Adrenal gland (tissue), 19 donors: Measurements from ENCODE around the gene AURKB. TPM values are rescaled to one million over a fixed set of nuclear protein-coding genes. Genes with fewer than 3 reads are reported as not detected.

ENCODE experiments used
- DNase-seq, 7 donors: peaks; one replicate each; pipeline ENCODE4 v3.0.0-alpha.2; 2019 to 2020
- H3K27ac ChIP-seq, 5 donors: fragments of 200-600 bp; sonication (generic) in 4 of 5; 1 replicate in 3 of 5; 2 replicates in 2 of 5; pipeline versions ENCODE4 v1.5.1 to v1.8.0; 2016 to 2020; ENCODE audit warnings: mild to moderate bottlenecking in 1 of 5
- H3K27me3 ChIP-seq: fragments of 200-600 bp; 2 replicates; pipeline ENCODE4 v1.8.0; 2021
- H3K36me3 ChIP-seq, 2 donors: fragments of 200-600 bp; replicated peaks in 1 of 2; 1 replicate in 1 of 2; 2 replicates in 1 of 2; pipeline versions ENCODE4 v1.5.1 to v1.8.0; 2018 to 2022
- H3K4me1 ChIP-seq, 2 donors: fragments of 200-600 bp; replicated peaks in 1 of 2; 1 replicate in 1 of 2; 2 replicates in 1 of 2; pipeline versions ENCODE4 v1.5.1 to v1.8.0; 2018 to 2021
- H3K4me3 ChIP-seq, 4 donors: fragments of 200-600 bp; sonication (generic) in 3 of 4; one replicate each; pipeline ENCODE4 v1.5.1; 2016 to 2018
- H3K9me3 ChIP-seq, 3 donors: fragments of 200-600 bp; sonication (generic) in 1 of 3; replicated peaks in 1 of 3; 1 replicate in 2 of 3; 2 replicates in 1 of 3; pipeline versions ENCODE4 v1.5.1 to v1.8.0; 2016 to 2021
- POLR2A ChIP-seq, 2 donors: fragments of 450-650 bp; IDR thresholded peaks; one replicate each; pipeline ENCODE4 v1.6.1; 2017; ENCODE audit warnings: antibody characterized with exemption in 2 of 2, mild to moderate bottlenecking in 2 of 2, moderate library complexity in 1 of 2
- WGBS, 4 donors: extraction: QIAGEN DNeasy Blood & Tissue Kit in 2 of 4; methylation state at CpG; one replicate each; pipeline versions ENCODE4 v1.1.5 to v1.1.7; 2013 to 2017; 5-methylcytosine and 5-hydroxymethylcytosine counted together
- intact Hi-C, 2 donors: fragments of 100-400 bp; cut with DNase I; formaldehyde crosslinking; loops; one replicate each; pipeline versions ENCODE4 v1.14.1 to v1.15.0; 2022 to 2023
- long read RNA-seq, 10 donors: library from polyadenylated mRNA in 3 of 10; unstranded in 2 of 10; stranded (forward) in 1 of 10; transcript quantifications; one replicate each; pipeline ENCODE4 v2.0.0 and lab custom pipeline, GENCODE V29; 2021 to 2026
- polyA plus RNA-seq, 3 donors: library from polyadenylated mRNA; stranded (reverse); fragments of 200-250 nt in 2 of 3; fragments of 350-450 nt in 1 of 3; fragmentation: Illumina TruSeq in 1 of 3; extraction: RNeasy Lipid Tissue Mini Kit (QIAGEN cat#74804) in 1 of 3; gene quantifications; one replicate each; pipeline ENCODE4 v1.2.3, GENCODE V29; 2013 to 2014
- total RNA-seq, 9 donors: library from RNA; depleted of rRNA in 4 of 9; stranded (reverse); fragments of >200 nt in 4 of 9; fragments of 120-200 nt in 1 of 9; fragmentation: NEBNext Ultra II Directional in 1 of 9; extraction: Animal tissue kit (Norgen Biotek cat#: 25700) in 1 of 9; gene quantifications; one replicate each; pipeline versions ENCODE4 v1.1.0 to v1.2.4, GENCODE V29; 2013 to 2023
- TF ChIP-seq, protein P1 (sequence below), 6 experiments: fragments of 450-650 bp in 4 of 6; fragments of 200-600 bp in 2 of 6; sonication (generic) in 1 of 6; IDR thresholded peaks; 1 replicate in 5 of 6; 2 replicates in 1 of 6; pipeline versions ENCODE4 v1.5.1 to v1.8.0; 2016 to 2021; ENCODE audit warnings: antibody characterized with exemption in 6 of 6, mild to moderate bottlenecking in 2 of 6, moderate library complexity in 1 of 6
- donor health status: healthy with polysubstance abuse.
- donor health status: Bipolar disorder and iron deficiency.
- donor health status: DM: yes; HTN: yes; CAD: no.
- donor health status: DM: no; HTN: no; CAD: no.
- donor health status: DM: no; HTN: no; CAD: no.
- donor health status: DM: yes; HTN: yes; CAD: no.

Gene AURKB
- total RNA-seq (10 to 100 TPM in 1 of 9 donors, 1 to 10 TPM in 8; 1.6 to 14.3 (median 2.2) TPM), polyA plus RNA-seq (1 to 10 TPM; 2.0 to 2.2 (median 2.2) TPM)
- long read RNA-seq, donor 1, partial matches to known transcripts = 0 of 1 reads
- long read RNA-seq, donor 1, other reads (novel, unspliced or antisense) = 0 of 1 reads
- long read RNA-seq, donor 2, partial matches to known transcripts = 0 of 1 reads
- long read RNA-seq, donor 2, other reads (novel, unspliced or antisense) = 0 of 1 reads
- long read RNA-seq, donor 3 = 0 reads
- long read RNA-seq, donor 4 = 0 reads
- long read RNA-seq, donor 5, partial matches to known transcripts = 0 of 2 reads
- long read RNA-seq, donor 5, other reads (novel, unspliced or antisense) = 0 of 2 reads
- long read RNA-seq, donor 6, partial matches to known transcripts = 0 of 1 reads
- long read RNA-seq, donor 6, other reads (novel, unspliced or antisense) = 0 of 1 reads
- long read RNA-seq, donor 7, partial matches to known transcripts = 0 of 2 reads
- long read RNA-seq, donor 7, other reads (novel, unspliced or antisense) = 0 of 2 reads
- long read RNA-seq, donor 8, partial matches to known transcripts = 0 of 4 reads
- long read RNA-seq, donor 8, other reads (novel, unspliced or antisense) = 0 of 4 reads
- long read RNA-seq, donor 9, partial matches to known transcripts = 0 of 1 reads
- long read RNA-seq, donor 9, other reads (novel, unspliced or antisense) = 0 of 1 reads
- long read RNA-seq, donor 10, partial matches to known transcripts = 0 of 2 reads
- long read RNA-seq, donor 10, other reads (novel, unspliced or antisense) = 0 of 2 reads

DNA sequence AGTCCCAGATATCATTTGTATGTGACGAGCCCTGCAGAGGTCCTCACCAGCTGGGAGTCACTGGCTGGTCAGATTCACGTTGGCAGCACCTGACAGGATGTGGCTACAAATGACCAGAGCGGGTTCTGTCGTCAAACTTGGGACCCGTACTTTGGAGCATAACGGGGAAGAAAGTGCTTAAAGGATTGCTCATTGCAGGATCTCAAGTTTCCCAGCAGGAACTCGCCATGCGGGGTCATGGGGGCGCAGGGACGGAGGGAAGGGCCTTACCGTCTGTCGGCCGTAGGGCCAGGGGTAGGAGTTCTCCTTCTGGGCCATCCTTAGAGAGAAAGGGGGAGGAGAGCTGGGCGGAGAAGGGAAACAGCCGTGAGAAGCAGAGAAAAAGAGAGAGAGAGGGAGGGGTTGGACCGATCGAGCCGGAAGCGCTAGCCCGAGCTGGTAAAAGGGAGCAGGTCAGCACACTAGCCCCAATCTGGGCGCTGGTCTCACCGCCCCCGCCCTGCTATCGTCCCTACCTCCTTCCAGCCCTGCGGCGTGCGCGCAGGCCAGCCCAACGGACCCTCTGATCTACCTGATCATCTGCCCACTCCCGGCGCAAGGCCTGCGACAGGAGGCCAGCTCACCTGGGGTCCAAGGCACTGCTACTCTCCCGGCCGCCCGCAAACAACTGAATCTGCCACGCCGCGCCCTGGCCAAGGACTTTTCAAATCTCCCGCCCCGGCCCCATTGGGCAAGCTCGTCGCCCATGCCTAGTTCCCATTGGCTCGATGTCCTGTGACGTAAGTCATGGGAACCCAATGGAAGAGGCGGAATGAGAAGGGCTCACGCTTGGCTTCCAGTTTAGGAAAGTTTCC, at the start of gene AURKB:
AURKB (minus strand) TSS at position 669 of the 854 bp plus-strand sequence; CDS start at position 318, 351 bp downstream.
- Histone ChIP-seq H3K27ac (peak within 1 kb of the TSS; percentile 54 to 85 (median 83)), H3K36me3 (no peaks in the 10 kb centered on the region), H3K4me1 (peaks cover 8 to 9% of the 10 kb centered on the region in 2 donors), H3K4me3 (peak within 1 kb of the TSS in 3 of 4 donors; percentile 32 to 61 (median 56)), H3K27me3 (no peaks in the 10 kb centered on the region), H3K9me3 (no peaks in the 10 kb centered on the region)
- TF ChIP-seq, protein P1, sequence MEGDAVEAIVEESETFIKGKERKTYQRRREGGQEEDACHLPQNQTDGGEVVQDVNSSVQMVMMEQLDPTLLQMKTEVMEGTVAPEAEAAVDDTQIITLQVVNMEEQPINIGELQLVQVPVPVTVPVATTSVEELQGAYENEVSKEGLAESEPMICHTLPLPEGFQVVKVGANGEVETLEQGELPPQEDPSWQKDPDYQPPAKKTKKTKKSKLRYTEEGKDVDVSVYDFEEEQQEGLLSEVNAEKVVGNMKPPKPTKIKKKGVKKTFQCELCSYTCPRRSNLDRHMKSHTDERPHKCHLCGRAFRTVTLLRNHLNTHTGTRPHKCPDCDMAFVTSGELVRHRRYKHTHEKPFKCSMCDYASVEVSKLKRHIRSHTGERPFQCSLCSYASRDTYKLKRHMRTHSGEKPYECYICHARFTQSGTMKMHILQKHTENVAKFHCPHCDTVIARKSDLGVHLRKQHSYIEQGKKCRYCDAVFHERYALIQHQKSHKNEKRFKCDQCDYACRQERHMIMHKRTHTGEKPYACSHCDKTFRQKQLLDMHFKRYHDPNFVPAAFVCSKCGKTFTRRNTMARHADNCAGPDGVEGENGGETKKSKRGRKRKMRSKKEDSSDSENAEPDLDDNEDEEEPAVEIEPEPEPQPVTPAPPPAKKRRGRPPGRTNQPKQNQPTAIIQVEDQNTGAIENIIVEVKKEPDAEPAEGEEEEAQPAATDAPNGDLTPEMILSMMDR (IDR thresholded peaks at IDR 0.05) = no peak
- TF ChIP-seq POLR2A (IDR thresholded peaks at IDR 0.05) = peak in 1 of 2 donors; percentile 16
- intact Hi-C loops = no loop called here
- DNase-seq = peak; percentile 96 to 98 (median 98)
- 3 to 12% (median 4%) methylated on average over 22 to 46 of the region's 46 CpGs for WGBS, 4 donors

DNA sequence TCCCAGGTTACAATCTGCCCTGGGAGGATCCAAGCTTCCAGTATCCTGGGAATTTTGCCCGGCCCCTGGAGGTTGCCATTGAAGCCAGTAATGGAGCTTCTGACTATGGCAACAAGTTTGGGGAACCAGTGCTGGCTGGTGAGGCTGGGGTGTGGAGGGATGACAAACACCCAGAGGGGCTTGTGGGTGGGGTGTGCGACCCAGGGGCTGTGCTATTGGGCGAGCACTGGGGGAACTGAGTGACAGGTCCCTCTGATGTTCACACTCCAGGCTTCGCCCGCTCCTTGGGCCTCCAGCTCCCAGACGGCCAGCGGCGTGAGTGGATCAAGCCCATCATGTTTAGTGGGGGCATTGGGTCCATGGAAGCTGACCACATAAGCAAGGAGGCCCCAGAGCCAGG, 47.4 kb upstream of the AURKB start:
- Histone ChIP-seq H3K36me3 (peaks cover 0 to 46% of the 10 kb centered on the region in 2 donors), H3K27ac (no peak overlapping the region), H3K4me3 (no peak overlapping the region), H3K4me1 (no peaks in the 10 kb centered on the region), H3K9me3 (no peaks in the 10 kb centered on the region), H3K27me3 (no peaks in the 10 kb centered on the region)
- DNase-seq = no peak
- TF ChIP-seq, protein P1 (IDR thresholded peaks at IDR 0.05) = no peak
- TF ChIP-seq POLR2A (IDR thresholded peaks at IDR 0.05) = no peak
- intact Hi-C loops = no loop called here
- WGBS, 4 donors = 93 to 98% (median 96%) methylated on average over 5 to 8 of the region's 8 CpGs

DNA sequence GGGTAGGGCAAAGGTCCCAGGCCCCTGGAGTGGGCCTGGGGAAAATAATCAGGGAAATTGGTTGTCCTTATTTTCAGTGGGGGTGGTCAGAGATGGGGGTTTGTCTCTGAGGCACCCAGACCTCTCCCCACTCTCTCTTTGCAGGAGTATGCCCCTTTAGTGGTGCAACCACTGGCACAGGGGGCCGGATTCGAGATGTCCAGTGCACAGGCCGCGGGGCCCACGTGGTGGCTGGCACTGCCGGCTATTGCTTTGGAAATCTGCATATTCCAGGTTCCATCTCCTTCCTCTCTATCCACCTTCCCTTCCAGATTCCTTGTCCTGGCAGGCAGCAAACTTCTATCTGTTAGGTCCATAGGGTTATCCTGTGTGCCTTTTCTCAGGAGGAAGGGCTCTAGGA, 46.3 kb upstream of the AURKB start:
- no peak for TF ChIP-seq POLR2A (IDR thresholded peaks at IDR 0.05)
- TF ChIP-seq, protein P1 (IDR thresholded peaks at IDR 0.05) = no peak
- WGBS, 4 donors = 97 to 100% (median 99%) methylated on average over 4 to 6 of the region's 6 CpGs
- Histone ChIP-seq H3K4me1 (no peaks in the 10 kb centered on the region), H3K36me3 (peaks cover 0 to 40% of the 10 kb centered on the region in 2 donors), H3K27ac (no peak overlapping the region), H3K4me3 (no peak overlapping the region), H3K27me3 (no peaks in the 10 kb centered on the region), H3K9me3 (no peaks in the 10 kb centered on the region)
- DNase-seq = no peak
- intact Hi-C loops = no loop called here
